Heart right ventricle (tissue), 16 donors: ENCODE data around the gene UGT1A7. TPM values are rescaled to one million over a fixed set of nuclear protein-coding genes. Genes with fewer than 3 reads are reported as not detected.
"Not testable (repeated sequence)": the region's sequence is repeated elsewhere in the genome, so short reads cannot be mapped to it uniquely, and the experiment has no call there.

Experiments
- ATAC-seq, 8 donors: fragments of 200-7000 bp; cut with Tn5 transposase; one replicate each; pipeline ENCODE4 v1.9.1; 2020; ENCODE audit warnings: mild to moderate bottlenecking in 8 of 8, moderate library complexity in 8 of 8, moderate number of reproducible peaks in 1 of 8
- DNase-seq, 2 donors: peaks; one replicate each; pipeline ENCODE4 v3.0.0-alpha.2; 2020
- H3K27ac ChIP-seq, 10 donors: fragments of 200-600 bp; sonication (generic) in 2 of 10; one replicate each; pipeline versions ENCODE4 v1.5.0 to v1.8.0; 2020 to 2022; ENCODE audit warnings: mild to moderate bottlenecking in 3 of 10
- H3K27me3 ChIP-seq, 7 donors: fragments of 200-600 bp; one replicate each; pipeline ENCODE4 v1.8.0; 2021 to 2022; ENCODE audit warnings: mild to moderate bottlenecking in 2 of 7
- H3K36me3 ChIP-seq, 9 donors: fragments of 200-600 bp; sonication (generic) in 1 of 9; one replicate each; pipeline versions ENCODE4 v1.5.0 to v1.8.0; 2020 to 2022; ENCODE audit warnings: mild to moderate bottlenecking in 2 of 9
- H3K4me1 ChIP-seq, 9 donors: fragments of 200-600 bp; sonication (generic) in 1 of 9; one replicate each; pipeline versions ENCODE4 v1.5.0 to v1.8.0; 2020 to 2022; ENCODE audit warnings: mild to moderate bottlenecking in 4 of 9
- H3K4me3 ChIP-seq, 10 donors: fragments of 200-600 bp; sonication (generic) in 2 of 10; one replicate each; pipeline versions ENCODE4 v1.5.0 to v1.8.0; 2020 to 2022; ENCODE audit warnings: mild to moderate bottlenecking in 7 of 10, moderate library complexity in 2 of 10
- H3K9me3 ChIP-seq, 11 donors: fragments of 200-600 bp in 10 of 11; sonication (generic) in 2 of 11; one replicate each; pipeline versions ENCODE4 v1.5.0 to v1.8.0; 2013 to 2022; ENCODE audit warnings: mild to moderate bottlenecking in 2 of 11, control low read depth in 1 of 11, moderate library complexity in 1 of 11
- CTCF ChIP-seq, 9 donors: fragments of 200-600 bp; sonication (generic) in 2 of 9; IDR thresholded peaks; one replicate each; pipeline versions ENCODE4 v1.5.0 to v1.8.0; 2021 to 2022; ENCODE audit warnings: antibody characterized with exemption in 9 of 9, mild to moderate bottlenecking in 5 of 9, moderate library complexity in 1 of 9
- WGBS, 2 donors: extraction: QIAGEN DNeasy Blood & Tissue Kit; methylation state at CpG; one replicate each; pipeline ENCODE4 v1.1.7; 2013; ENCODE audit warnings: inconsistent platforms in 1 of 2; 5-methylcytosine and 5-hydroxymethylcytosine counted together
- intact Hi-C, 10 donors: fragments of 100-400 bp; cut with DNase I; formaldehyde crosslinking; loops; one replicate each; pipeline versions ENCODE4 v1.11.1 to v1.14.2; 2022
- polyA plus RNA-seq, 2 donors: library from polyadenylated mRNA; stranded (reverse); fragments of 200-250 nt; gene quantifications; one replicate each; pipeline ENCODE4 v1.2.3, GENCODE V29; 2013
- total RNA-seq, 10 donors: library from RNA; stranded (reverse); fragmentation: NEBNext Ultra II Directional in 3 of 10; extraction: Animal tissue kit (Norgen Biotek cat#: 25700) in 3 of 10; gene quantifications; one replicate each; pipeline versions ENCODE4 v1.2.1 to v1.2.4, GENCODE V29; 2021 to 2023
- donor health status: Arrhythmogenic right ventricular cardiomyopathy.
- donor health status: ischemic (EF 13 %, LVEDD 7.1; RV severe dilation, severe dysfunction).
- donor health status: healthy with polysubstance abuse.
- donor health status: DM: no; HTN: yes; CAD: no.
- donor health status: DM: no; HTN: no; CAD: no.
- donor health status: ischemic (EF 25% LVEDD 6.9; RV normal size, moderate dysfunction).
- donor health status: ischemic (EF 25% LVEDD 5.7; RV mildly dilated, moderate dysfunction).
- donor health status: healthy.
- donor health status: DM: yes; HTN: yes; CAD: no.
- donor health status: Ischemic cardiomyopathy.
- donor health status: ischemic (EF 35%, LVEDD 5.7; RV mildly dilated, moderate dysfunction).
- donor health status: nonischemic (EF 11% LVEDD 7.7; RV severe dilation, severe dysfunction).
- donor health status: DM: yes; HTN: yes; CAD: no.
- donor health status: PGD.
- donor health status: ischemic (EF 29% LVEDD 5.4; RV normal size, mild dysfunction).
- donor health status: nonischemic (EF 23%, LVEDD 6.1; RV moderate dilation, normal function).

The UGT1A7 gene
- total and polyA plus RNA-seq, 12 donors = 0.01 TPM; not detected in 11

DNA sequence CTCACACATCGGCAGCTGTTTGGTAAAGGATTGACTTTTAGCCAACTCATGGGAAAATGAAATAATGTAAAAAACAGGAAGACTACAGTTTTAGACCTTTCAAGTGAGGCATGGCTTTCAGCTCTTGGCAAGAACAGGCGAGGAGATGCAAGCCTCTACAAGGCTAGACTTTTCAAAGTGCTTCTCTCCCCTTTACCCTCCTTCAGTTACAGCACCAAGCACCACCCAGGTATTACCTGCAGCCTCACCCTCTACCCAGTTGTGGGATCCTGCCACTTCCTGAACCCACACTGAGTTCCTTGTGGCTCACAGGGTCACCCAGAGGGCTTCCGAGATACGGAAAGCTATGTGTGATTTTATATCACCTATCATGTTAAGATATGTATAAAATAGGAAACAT lies 30.7 kb upstream of the UGT1A7 start:
- Histone ChIP-seq H3K27me3 (peaks cover 0 to 13% (median 3%) of the 10 kb centered on the region in 7 donors), H3K36me3 (no peaks in the 10 kb centered on the region), H3K4me1 (no peaks in the 10 kb centered on the region), H3K4me3 (no peak overlapping the region), H3K27ac (no peak overlapping the region), H3K9me3 (peaks cover 0 to 11% (median 0%) of the 10 kb centered on the region in 11 donors)
- WGBS, 2 donors = 76 to 80% methylated on average over 4 of the region's 4 CpGs
- no peak for ATAC-seq
- DNase-seq = no peak
- intact Hi-C loops = no loop called here
- TF ChIP-seq CTCF (IDR thresholded peaks at IDR 0.05) = no peak

DNA sequence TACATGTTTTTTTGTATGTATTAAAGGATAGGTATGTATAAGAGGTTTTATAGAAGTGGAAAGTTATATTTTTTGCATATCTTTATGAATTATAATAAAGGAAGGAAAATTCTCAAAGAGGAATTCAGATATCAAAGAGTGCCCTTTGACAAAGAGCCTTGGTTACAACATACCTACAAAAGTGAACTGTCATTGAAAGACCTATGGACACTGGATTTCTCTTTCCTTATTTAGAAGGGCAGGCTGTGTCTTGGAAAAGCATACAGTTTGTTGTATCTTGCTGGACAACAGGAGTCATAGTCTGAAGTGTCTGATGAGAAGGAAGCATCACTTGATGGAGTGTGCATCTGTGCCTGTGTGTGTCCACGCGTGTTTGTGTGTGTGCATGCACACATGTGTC lies 30.3 kb upstream of the UGT1A7 start:
- DNase-seq (no peak), ATAC-seq (no peak)
- 91 to 93% methylated on average over 2 of the region's 2 CpGs for WGBS, 2 donors
- H3K36me3 ChIP-seq = no peaks in the 10 kb centered on the region
- H3K4me3 ChIP-seq = no peak overlapping the region
- no peak overlapping the region for H3K27ac ChIP-seq
- peaks cover 0 to 13% (median 3%) of the 10 kb centered on the region in 7 donors for H3K27me3 ChIP-seq
- intact Hi-C loops = no loop called here
- TF ChIP-seq CTCF (IDR thresholded peaks at IDR 0.05) = no peak
- H3K4me1 ChIP-seq = no peaks in the 10 kb centered on the region
- peaks cover 0 to 7% (median 0%) of the 10 kb centered on the region in 11 donors for H3K9me3 ChIP-seq

DNA sequence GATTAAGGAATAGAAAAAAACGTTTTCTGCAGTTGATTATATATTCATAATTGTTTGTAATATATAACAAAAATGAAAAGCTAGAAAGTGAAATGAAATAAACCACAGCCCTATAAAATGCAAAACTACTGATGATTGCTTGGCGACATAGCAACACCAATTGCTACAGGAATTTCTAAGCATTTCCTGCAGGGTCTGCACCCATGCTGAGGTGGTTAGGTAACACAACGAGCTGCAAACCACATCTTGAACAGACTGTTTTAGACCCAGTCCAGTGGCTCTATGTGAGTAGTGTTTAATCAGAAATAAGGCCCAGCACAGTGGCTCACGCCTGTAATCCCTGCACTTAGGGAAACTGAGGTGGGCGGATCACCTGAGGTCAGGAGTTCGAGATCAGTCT lies 27.2 kb upstream of the UGT1A7 start:
- H3K27ac ChIP-seq = no peak overlapping the region
- 64 to 72% methylated on average over 6 of the region's 6 CpGs for WGBS, 2 donors
- no peak for ATAC-seq

GRCh38 chr2:233655043-233655442 lies 26.7 kb upstream of the UGT1A7 start:
- no peak overlapping the region for H3K27ac ChIP-seq
- ATAC-seq = no peak
- DNase-seq = no peak
- no peak for TF ChIP-seq CTCF (IDR thresholded peaks at IDR 0.05)
- H3K4me3 ChIP-seq = no peak overlapping the region
- WGBS, 2 donors = 26 to 30% methylated on average over 1 of the region's 1 CpG
- H3K4me1 ChIP-seq = no peaks in the 10 kb centered on the region
- intact Hi-C loops = no loop called here
- no peaks in the 10 kb centered on the region for H3K9me3 ChIP-seq
- peaks cover 0 to 13% (median 3%) of the 10 kb centered on the region in 7 donors for H3K27me3 ChIP-seq
- no peaks in the 10 kb centered on the region for H3K36me3 ChIP-seq

More for the DNA sequence above, 27.2 kb upstream of the UGT1A7 start:
- Histone ChIP-seq H3K4me3 (no peak overlapping the region), H3K36me3 (no peaks in the 10 kb centered on the region), H3K9me3 (no peaks in the 10 kb centered on the region), H3K4me1 (no peaks in the 10 kb centered on the region), H3K27me3 (peaks cover 0 to 13% (median 3%) of the 10 kb centered on the region in 7 donors)
- TF ChIP-seq CTCF (IDR thresholded peaks at IDR 0.05) = no peak
- intact Hi-C loops = no loop called here
- DNase-seq = no peak

- 94 to 96% methylated on average over 3 of the region's 3 CpGs for WGBS, 2 donors
- intact Hi-C loops, ATAC-seq: not testable (repeated sequence)
Measured at GRCh38 chr2:233655943-233656342, 25.8 kb upstream of the UGT1A7 start.

More at GRCh38 chr2:233655943-233656342, 25.8 kb upstream of the UGT1A7 start:
- H3K36me3 ChIP-seq, H3K9me3 ChIP-seq, H3K4me3 ChIP-seq, H3K27ac ChIP-seq, H3K4me1 ChIP-seq, DNase-seq: not testable (repeated sequence)
- peaks cover 0 to 10% (median 2%) of the 10 kb centered on the region in 7 donors for H3K27me3 ChIP-seq
